Tibial artery (tissue), 4 donors: ENCODE data around the gene LRP2BP.
"Not testable (repeated sequence)": the region's sequence is repeated elsewhere in the genome, so short reads cannot be mapped to it uniquely, and the experiment has no call there.

ENCODE experiments used
- DNase-seq, 2 donors: peaks; one replicate each; pipeline ENCODE4 v3.0.0-alpha.2; 2019
- H3K27ac ChIP-seq, 2 donors: fragments of 200-600 bp; sonication (generic) in 1 of 2; 1 replicate in 1 of 2; 2 replicates in 1 of 2; pipeline ENCODE4 v1.5.1; 2018 to 2019; ENCODE audit warnings: mild to moderate bottlenecking in 1 of 2
- H3K27me3 ChIP-seq, 2 donors: fragments of 200-600 bp; sonication (generic) in 1 of 2; one replicate each; pipeline versions ENCODE4 v1.5.1 to v1.6.0; 2016 to 2019
- H3K36me3 ChIP-seq, 3 donors: fragments of 200-600 bp; sonication (generic) in 2 of 3; one replicate each; pipeline ENCODE4 v1.5.1; 2016 to 2019; ENCODE audit warnings: mild to moderate bottlenecking in 2 of 3
- H3K4me1 ChIP-seq, 4 donors: fragments of 200-600 bp; sonication (generic) in 2 of 4; 1 replicate in 3 of 4; 2 replicates in 1 of 4; pipeline ENCODE4 v1.5.1; 2016 to 2019
- H3K4me3 ChIP-seq, 2 donors: fragments of 200-600 bp; sonication (generic) in 1 of 2; 1 replicate in 1 of 2; 2 replicates in 1 of 2; pipeline ENCODE4 v1.5.1; 2018 to 2019; ENCODE audit warnings: mild to moderate bottlenecking in 2 of 2
- H3K9me3 ChIP-seq, 3 donors: fragments of 200-600 bp; sonication (generic) in 1 of 3; one replicate each; pipeline ENCODE4 v1.5.1; 2016 to 2019
- intact Hi-C: fragments of 100-400 bp; cut with DNase I; formaldehyde crosslinking; loops from one replicate; pipeline ENCODE4 v1.15.0; 2023; ENCODE audit warnings: low total_unique reads
- TF ChIP-seq, protein P1 (sequence below), 2 experiments: fragments of 200-600 bp in 1 of 2; fragments of 450-650 bp in 1 of 2; IDR thresholded peaks; one replicate each; pipeline ENCODE4 v1.5.1; 2017 to 2019; ENCODE audit warnings: antibody characterized with exemption in 2 of 2, mild to moderate bottlenecking in 1 of 2, moderate library complexity in 1 of 2

LRP2BP gene

DNA sequence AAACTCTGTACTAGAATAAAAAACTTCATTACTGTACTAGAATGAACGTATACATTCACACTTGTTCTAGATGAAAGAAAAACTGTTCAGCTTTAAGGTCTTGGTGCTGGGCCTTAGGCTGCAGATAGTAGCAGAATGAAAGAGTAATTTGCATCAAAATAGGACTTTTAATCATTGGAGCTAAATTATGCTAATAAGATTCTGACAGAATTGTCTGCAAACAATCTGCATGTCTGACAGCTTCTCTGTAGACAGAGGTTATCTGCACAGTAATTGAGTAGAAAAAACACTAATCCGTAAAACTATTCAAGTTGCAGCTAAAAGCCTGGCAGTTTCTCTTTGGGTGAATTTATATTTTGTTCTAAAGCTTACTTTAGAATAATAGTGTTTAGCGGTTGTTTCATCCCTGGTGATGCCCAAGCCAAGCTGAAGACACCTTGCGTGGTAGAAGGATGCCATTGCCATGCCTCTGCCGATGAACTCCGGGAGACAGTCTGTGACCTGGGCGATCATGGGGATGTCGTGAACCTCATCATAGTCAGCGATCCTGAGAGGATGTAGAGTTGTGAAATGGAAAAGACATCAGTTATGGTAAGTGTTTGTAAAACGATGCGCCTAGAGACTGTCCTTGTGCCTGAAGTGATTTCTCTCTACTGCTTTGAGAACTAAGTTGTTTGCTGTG, 25.3 kb downstream of the LRP2BP start:
- TF ChIP-seq, protein P1, sequence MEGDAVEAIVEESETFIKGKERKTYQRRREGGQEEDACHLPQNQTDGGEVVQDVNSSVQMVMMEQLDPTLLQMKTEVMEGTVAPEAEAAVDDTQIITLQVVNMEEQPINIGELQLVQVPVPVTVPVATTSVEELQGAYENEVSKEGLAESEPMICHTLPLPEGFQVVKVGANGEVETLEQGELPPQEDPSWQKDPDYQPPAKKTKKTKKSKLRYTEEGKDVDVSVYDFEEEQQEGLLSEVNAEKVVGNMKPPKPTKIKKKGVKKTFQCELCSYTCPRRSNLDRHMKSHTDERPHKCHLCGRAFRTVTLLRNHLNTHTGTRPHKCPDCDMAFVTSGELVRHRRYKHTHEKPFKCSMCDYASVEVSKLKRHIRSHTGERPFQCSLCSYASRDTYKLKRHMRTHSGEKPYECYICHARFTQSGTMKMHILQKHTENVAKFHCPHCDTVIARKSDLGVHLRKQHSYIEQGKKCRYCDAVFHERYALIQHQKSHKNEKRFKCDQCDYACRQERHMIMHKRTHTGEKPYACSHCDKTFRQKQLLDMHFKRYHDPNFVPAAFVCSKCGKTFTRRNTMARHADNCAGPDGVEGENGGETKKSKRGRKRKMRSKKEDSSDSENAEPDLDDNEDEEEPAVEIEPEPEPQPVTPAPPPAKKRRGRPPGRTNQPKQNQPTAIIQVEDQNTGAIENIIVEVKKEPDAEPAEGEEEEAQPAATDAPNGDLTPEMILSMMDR (IDR thresholded peaks at IDR 0.05): no peak
- intact Hi-C loops: loop anchor here (10.0 kb wide), 1 partner anchor 146 kb away; no protein-coding TSS in a partner anchor
- Histone ChIP-seq H3K4me3 (no peak overlapping the region), H3K4me1 (no peaks in the 10 kb centered on the region), H3K27ac (no peak overlapping the region), H3K27me3 (no peaks in the 10 kb centered on the region), H3K36me3 (peaks cover 18 to 39% (median 23%) of the 10 kb centered on the region in 3 donors), H3K9me3 (no peaks in the 10 kb centered on the region)
- DNase-seq: no peak

DNA sequence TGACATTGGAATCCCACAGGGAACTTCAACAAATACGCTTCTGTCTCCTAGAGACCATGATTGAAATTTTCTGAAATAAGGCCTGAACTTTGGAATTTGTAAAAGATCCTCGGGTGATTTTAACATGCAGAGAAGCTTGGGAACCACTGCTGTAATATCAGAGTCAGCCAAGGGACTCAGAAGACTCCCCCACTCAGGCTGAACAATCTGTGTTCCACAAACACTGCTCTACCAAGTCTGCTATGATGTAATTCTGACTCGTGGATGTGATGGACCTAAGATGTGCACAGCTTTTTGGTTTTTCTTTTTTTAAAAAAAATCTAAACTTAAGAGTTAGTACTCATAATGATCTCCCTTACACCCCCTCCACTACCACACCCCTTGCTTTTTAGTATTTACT, 26.0 kb downstream of the LRP2BP start:
- Histone ChIP-seq H3K4me1 (no peaks in the 10 kb centered on the region), H3K27ac (no peak overlapping the region), H3K36me3 (peaks cover 18 to 39% (median 23%) of the 10 kb centered on the region in 3 donors), H3K27me3 (no peaks in the 10 kb centered on the region), H3K9me3 (no peaks in the 10 kb centered on the region), H3K4me3 (no peak overlapping the region)
- TF ChIP-seq, protein P1 (IDR thresholded peaks at IDR 0.05): no peak
- no peak for DNase-seq
- intact Hi-C loops: loop anchor here (10.0 kb wide), 1 partner anchor 145 kb away; no protein-coding TSS in a partner anchor

DNA sequence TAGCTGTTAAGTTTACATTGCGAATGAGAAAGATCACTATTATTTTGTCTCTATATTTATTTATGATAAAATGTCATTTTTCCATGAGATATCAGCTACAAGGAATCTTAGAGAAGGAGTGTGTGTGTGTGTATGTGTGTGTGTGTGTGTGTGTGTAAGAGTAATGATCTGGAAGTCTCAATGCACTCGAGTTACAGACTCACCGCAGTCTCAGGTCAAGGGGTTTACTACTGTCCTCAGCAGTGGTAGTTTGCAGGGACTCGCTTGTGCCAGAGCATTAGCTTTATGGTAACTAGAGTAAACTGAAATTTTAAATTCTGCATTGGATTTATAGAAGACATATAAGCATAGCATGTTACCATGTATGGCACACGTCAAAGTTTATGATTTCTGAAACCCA, 30.8 kb downstream of the LRP2BP start:
- TF ChIP-seq, protein P1 (IDR thresholded peaks at IDR 0.05): no peak
- intact Hi-C loops: no loop called here
- H3K36me3 ChIP-seq: peaks cover 0 to 9% (median under 1%) of the 10 kb centered on the region in 3 donors
- no peak overlapping the region for H3K27ac ChIP-seq
- peaks cover 0 to 45% (median 9%) of the 10 kb centered on the region in 4 donors for H3K4me1 ChIP-seq
- no peak overlapping the region for H3K4me3 ChIP-seq
- H3K27me3 ChIP-seq: no peaks in the 10 kb centered on the region
- H3K9me3 ChIP-seq: no peaks in the 10 kb centered on the region
- no peak for DNase-seq

DNA sequence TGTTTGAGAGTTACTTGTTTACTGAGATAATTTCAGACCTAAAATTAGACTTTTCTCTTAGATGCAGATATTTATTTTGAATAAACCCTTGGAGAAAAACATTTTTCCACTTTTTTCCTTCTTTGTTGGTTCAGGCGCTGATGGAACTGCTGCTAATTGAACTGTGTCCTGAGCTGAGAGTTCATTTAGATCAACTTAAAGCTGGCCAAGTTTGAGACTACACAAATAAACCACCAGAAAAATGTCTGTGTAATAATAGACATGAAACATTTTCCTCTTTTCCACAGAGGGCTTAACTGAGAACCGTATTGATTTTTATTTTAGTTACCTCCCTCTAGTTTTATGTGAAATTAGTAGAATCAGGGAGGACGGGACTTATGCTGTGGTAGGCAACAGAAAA, 32.5 kb downstream of the LRP2BP start:
- DNase-seq: no peak
- H3K27ac ChIP-seq: peak overlapping the region; percentile 72 to 84
- peaks cover 0 to 4% (median 0%) of the 10 kb centered on the region in 3 donors for H3K36me3 ChIP-seq
- no peaks in the 10 kb centered on the region for H3K27me3 ChIP-seq
- no peaks in the 10 kb centered on the region for H3K9me3 ChIP-seq
- intact Hi-C loops: no loop called here
- H3K4me1 ChIP-seq: peaks cover 0 to 62% (median 15%) of the 10 kb centered on the region in 4 donors
- TF ChIP-seq, protein P1 (IDR thresholded peaks at IDR 0.05): no peak
- H3K4me3 ChIP-seq: no peak overlapping the region

DNA sequence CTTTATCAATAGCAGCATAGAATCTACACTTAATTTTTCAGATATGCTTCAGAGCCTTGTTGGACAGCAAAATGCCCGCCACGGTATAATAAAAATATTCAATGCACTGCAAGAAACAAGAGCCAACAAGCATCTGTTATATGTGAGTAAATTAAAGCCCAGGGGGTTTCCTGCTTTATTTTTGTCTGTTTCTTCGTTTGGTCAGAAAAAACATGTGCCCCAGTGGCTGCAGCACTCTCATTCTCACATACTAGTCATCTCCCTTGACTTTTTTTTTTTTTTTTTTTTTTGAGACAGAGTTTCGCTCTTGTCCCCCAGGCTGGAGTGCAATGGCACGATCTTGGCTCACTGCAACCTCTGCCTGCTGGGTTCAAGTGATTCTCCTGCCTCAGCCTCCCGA, 33.2 kb downstream of the LRP2BP start:
- H3K27me3 ChIP-seq, intact Hi-C loops, H3K4me3 ChIP-seq, DNase-seq, H3K36me3 ChIP-seq, H3K9me3 ChIP-seq: not testable (repeated sequence)
- Histone ChIP-seq H3K4me1 (peaks cover 0 to 68% (median 15%) of the 10 kb centered on the region in 4 donors), H3K27ac (peak overlapping the region; percentile 72 to 84)

DNA sequence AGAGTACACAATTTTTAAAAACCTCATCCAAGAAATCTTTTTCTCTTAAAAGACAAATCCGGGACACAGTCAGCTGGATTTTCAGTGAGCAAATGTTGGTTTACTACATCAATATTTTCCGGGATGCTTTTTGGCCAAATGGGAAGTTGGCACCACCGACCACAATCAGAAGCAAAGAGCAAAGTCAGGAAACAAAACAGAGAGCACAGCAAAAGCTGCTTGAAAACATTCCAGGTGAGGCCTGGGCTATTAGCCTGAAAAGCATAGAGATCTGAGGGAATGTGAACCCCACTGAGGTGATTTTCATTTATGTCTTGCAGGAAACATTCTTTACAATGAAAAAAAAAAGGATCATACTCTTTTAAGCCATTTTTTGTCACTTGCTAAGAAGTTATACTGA, 33.9 kb downstream of the LRP2BP start:
- TF ChIP-seq, protein P1 (IDR thresholded peaks at IDR 0.05): no peak
- Histone ChIP-seq H3K4me3 (no peak overlapping the region), H3K4me1 (peaks cover 0 to 75% (median 15%) of the 10 kb centered on the region in 4 donors), H3K27ac (peak overlapping the region; percentile 72 to 84), H3K9me3 (no peaks in the 10 kb centered on the region), H3K36me3 (no peaks in the 10 kb centered on the region), H3K27me3 (no peaks in the 10 kb centered on the region)
- intact Hi-C loops: no loop called here
- DNase-seq: no peak
